Osteoblast (primary cell): ENCODE measurements around the gene R3HDM2. TPM values are rescaled to one million over a fixed set of nuclear protein-coding genes. Genes with fewer than 3 reads are reported as not detected.

ENCODE experiments used
- DNase-seq: peaks from one replicate; pipeline ENCODE4 v3.0.0; 2011; ENCODE audit warnings: low spot score, mixed read lengths; ENCODE audit not compliant: insufficient read length; ENCODE audit errors: missing footprints
- H2AFZ ChIP-seq: 2 replicates; pipeline ENCODE4 v1.6.0; 2011; ENCODE audit warnings: mild to moderate bottlenecking, low read length
- H3K27ac ChIP-seq: 2 replicates; pipeline ENCODE4 v1.5.1; 2011; ENCODE audit warnings: mild to moderate bottlenecking, low read depth, low read length, moderate library complexity
- H3K27me3 ChIP-seq: 2 replicates; pipeline ENCODE4 v1.6.0; 2012; ENCODE audit warnings: mild to moderate bottlenecking, control low read depth, inconsistent platforms, low read length, moderate library complexity; ENCODE audit not compliant: insufficient read depth
- H3K36me3 ChIP-seq: 2 replicates; pipeline ENCODE4 v1.5.1; 2011; ENCODE audit warnings: mild to moderate bottlenecking, low read length, control low read depth, moderate library complexity; ENCODE audit not compliant: insufficient read depth
- H3K4me1 ChIP-seq: 2 replicates; pipeline ENCODE4 v1.5.1; 2011; ENCODE audit warnings: mild to moderate bottlenecking, low read length, control low read depth, moderate library complexity; ENCODE audit not compliant: insufficient read depth
- H3K4me2 ChIP-seq: 2 replicates; pipeline ENCODE4 v1.6.0; 2011; ENCODE audit warnings: mild to moderate bottlenecking, low read length; ENCODE audit not compliant: insufficient read depth
- H3K4me3 ChIP-seq: fragments of 200-600 bp; sonication (generic); 3 replicates; pipeline ENCODE4 v1.5.1; 2012; ENCODE audit warnings: mild to moderate bottlenecking, low read length, inconsistent platforms; ENCODE audit not compliant: insufficient read depth
- H3K79me2 ChIP-seq: 2 replicates; pipeline ENCODE4 v1.6.0; 2012; ENCODE audit warnings: mild to moderate bottlenecking, low read length, control low read depth, inconsistent platforms; ENCODE audit not compliant: insufficient read depth
- H3K9me3 ChIP-seq: 2 replicates; pipeline ENCODE4 v1.5.1; 2011; ENCODE audit warnings: low read depth, low read length, control low read depth
- H4K20me1 ChIP-seq: 2 replicates; pipeline ENCODE4 v1.6.0; 2012; ENCODE audit warnings: mild to moderate bottlenecking, low read length, control low read depth; ENCODE audit not compliant: insufficient read depth
- total RNA-seq: library from RNA; depleted of rRNA; stranded (reverse); fragments of >200 nt; gene quantifications from 2 replicates; pipeline ENCODE4 v1.2.3, GENCODE V29; 2012
- TF ChIP-seq, protein P1 (sequence below): IDR thresholded peaks from 2 replicates; pipeline ENCODE4 v1.5.1; 2011; ENCODE audit warnings: mild to moderate bottlenecking, low read depth, low read length, moderate library complexity; ENCODE audit errors: extremely low read depth

The R3HDM2 gene
- total RNA-seq, 1 donor: 23.2 TPM

- no peak overlapping the region for H2AFZ ChIP-seq
- no peaks in the 10 kb centered on the region for H3K36me3 ChIP-seq
- H3K27me3 ChIP-seq: no peaks in the 10 kb centered on the region
- no peaks in the 10 kb centered on the region for H3K4me1 ChIP-seq
- no peak overlapping the region for H3K4me3 ChIP-seq
- DNase-seq: no peak
- no peak overlapping the region for H3K4me2 ChIP-seq
- H3K79me2 ChIP-seq: no peaks in the 10 kb centered on the region
- H3K9me3 ChIP-seq: no peaks in the 10 kb centered on the region
- TF ChIP-seq, protein P1, sequence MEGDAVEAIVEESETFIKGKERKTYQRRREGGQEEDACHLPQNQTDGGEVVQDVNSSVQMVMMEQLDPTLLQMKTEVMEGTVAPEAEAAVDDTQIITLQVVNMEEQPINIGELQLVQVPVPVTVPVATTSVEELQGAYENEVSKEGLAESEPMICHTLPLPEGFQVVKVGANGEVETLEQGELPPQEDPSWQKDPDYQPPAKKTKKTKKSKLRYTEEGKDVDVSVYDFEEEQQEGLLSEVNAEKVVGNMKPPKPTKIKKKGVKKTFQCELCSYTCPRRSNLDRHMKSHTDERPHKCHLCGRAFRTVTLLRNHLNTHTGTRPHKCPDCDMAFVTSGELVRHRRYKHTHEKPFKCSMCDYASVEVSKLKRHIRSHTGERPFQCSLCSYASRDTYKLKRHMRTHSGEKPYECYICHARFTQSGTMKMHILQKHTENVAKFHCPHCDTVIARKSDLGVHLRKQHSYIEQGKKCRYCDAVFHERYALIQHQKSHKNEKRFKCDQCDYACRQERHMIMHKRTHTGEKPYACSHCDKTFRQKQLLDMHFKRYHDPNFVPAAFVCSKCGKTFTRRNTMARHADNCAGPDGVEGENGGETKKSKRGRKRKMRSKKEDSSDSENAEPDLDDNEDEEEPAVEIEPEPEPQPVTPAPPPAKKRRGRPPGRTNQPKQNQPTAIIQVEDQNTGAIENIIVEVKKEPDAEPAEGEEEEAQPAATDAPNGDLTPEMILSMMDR: no peak
- H4K20me1 ChIP-seq: no peaks in the 10 kb centered on the region
- H3K27ac ChIP-seq: no peak overlapping the region
Measured at GRCh38 chr12:57439762-57440266, 9.0 kb upstream of the R3HDM2 start.

GRCh38 chr12:57438400-57438799 is 7.6 kb upstream of the R3HDM2 start:
- Histone ChIP-seq H3K9me3 (no peaks in the 10 kb centered on the region), H3K79me2 (no peaks in the 10 kb centered on the region), H4K20me1 (no peaks in the 10 kb centered on the region), H3K27ac (no peak overlapping the region), H3K4me3 (no peak overlapping the region), H3K27me3 (no peaks in the 10 kb centered on the region), H3K4me1 (no peaks in the 10 kb centered on the region), H3K36me3 (no peaks in the 10 kb centered on the region), H3K4me2 (no peak overlapping the region), H2AFZ (no peak overlapping the region)
- no peak for DNase-seq
- TF ChIP-seq, protein P1: no peak

GRCh38 chr12:57435293-57435692 is 4.5 kb upstream of the R3HDM2 start:
- Histone ChIP-seq H3K27me3 (no peaks in the 10 kb centered on the region), H3K27ac (no peak overlapping the region), H3K36me3 (no peaks in the 10 kb centered on the region), H3K4me1 (peaks cover 4% of the 10 kb centered on the region), H4K20me1 (no peaks in the 10 kb centered on the region), H2AFZ (peak overlapping the region; percentile 62), H3K9me3 (no peaks in the 10 kb centered on the region), H3K4me2 (no peak overlapping the region), H3K4me3 (no peak overlapping the region), H3K79me2 (peaks cover 3% of the 10 kb centered on the region)
- no peak for DNase-seq
- TF ChIP-seq, protein P1: no peak

DNA sequence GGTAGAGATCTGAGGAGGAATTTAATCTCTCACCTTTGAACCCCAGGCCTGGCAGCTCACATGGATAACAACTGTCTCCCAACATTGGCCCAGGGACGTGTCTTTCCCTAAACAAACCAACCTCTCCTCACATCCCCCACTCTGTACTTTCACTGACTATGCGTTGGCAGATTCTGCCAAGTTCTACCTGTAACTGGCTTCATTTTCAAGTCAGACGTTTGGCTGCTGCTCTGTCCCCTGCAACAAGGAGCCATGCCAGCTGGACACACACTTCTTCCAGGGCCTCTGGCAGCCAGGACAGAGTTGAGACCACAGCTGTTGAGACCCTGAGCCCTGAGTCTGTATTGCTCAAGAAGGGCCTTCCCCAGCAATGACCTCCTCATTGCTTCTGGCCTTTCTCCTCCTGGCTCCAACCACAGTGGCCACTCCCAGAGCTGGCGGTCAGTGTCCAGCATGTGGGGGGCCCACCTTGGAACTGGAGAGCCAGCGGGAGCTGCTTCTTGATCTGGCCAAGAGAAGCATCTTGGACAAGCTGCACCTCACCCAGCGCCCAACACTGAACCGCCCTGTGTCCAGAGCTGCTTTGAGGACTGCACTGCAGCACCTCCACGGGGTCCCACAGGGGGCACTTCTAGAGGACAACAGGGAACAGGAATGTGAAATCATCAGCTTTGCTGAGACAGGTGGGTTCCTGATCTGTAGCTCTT is 3.8 kb upstream of the R3HDM2 start, which contains the start of gene INHBC:
TSS of gene INHBC (plus strand) at position 268 of the 707 bp plus-strand sequence. CDS start at position 371, 103 bp downstream.
- no peaks in the 10 kb centered on the region for H3K9me3 ChIP-seq
- no peak for DNase-seq
- H3K27ac ChIP-seq: no peak within 1 kb of the TSS
- peak within 1 kb of the TSS; percentile 62 for H2AFZ ChIP-seq
- peaks cover 9% of the 10 kb centered on the region for H3K79me2 ChIP-seq
- H3K36me3 ChIP-seq: no peaks in the 10 kb centered on the region
- H3K4me1 ChIP-seq: peaks cover 6% of the 10 kb centered on the region
- H3K4me2 ChIP-seq: no peak within 1 kb of the TSS
- H3K4me3 ChIP-seq: no peak within 1 kb of the TSS
- H4K20me1 ChIP-seq: no peaks in the 10 kb centered on the region
- H3K27me3 ChIP-seq: no peaks in the 10 kb centered on the region
- TF ChIP-seq, protein P1: no peak
